GM21526 (cell line): Measurements from ENCODE around the gene PGLYRP2.

Experiments
- ATAC-seq: cut with Tn5 transposase; IDR thresholded peaks from one replicate; pipeline ENCODE4 v1.9.1; 2021; ENCODE audit warnings: moderate library complexity; ENCODE audit not compliant: unreplicated experiment, low FRiP score

Gene PGLYRP2

GRCh38 chr19:15442142-15442920 lies 37.0 kb downstream of the PGLYRP2 start:
- no peak for ATAC-seq

DNA sequence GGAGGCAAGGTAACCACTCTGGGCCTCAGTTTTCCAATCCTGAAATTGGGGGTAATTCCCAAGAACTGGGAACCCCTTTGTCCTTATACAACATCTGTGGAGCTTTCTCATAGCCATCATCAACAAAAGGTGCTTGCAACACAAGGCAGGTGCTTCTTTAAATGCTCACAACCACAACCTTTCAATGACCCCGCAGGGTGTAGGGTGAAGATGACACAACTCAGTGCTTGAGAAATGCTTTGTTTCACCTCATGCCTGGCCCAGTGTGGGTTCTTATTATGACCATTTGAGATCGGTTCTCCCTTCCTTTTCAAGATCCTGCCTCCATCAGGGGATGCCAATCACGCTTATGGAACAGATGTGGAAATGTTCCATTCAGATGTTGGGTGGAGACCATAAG lies 38.0 kb downstream of the PGLYRP2 start:
- no peak for ATAC-seq

DNA sequence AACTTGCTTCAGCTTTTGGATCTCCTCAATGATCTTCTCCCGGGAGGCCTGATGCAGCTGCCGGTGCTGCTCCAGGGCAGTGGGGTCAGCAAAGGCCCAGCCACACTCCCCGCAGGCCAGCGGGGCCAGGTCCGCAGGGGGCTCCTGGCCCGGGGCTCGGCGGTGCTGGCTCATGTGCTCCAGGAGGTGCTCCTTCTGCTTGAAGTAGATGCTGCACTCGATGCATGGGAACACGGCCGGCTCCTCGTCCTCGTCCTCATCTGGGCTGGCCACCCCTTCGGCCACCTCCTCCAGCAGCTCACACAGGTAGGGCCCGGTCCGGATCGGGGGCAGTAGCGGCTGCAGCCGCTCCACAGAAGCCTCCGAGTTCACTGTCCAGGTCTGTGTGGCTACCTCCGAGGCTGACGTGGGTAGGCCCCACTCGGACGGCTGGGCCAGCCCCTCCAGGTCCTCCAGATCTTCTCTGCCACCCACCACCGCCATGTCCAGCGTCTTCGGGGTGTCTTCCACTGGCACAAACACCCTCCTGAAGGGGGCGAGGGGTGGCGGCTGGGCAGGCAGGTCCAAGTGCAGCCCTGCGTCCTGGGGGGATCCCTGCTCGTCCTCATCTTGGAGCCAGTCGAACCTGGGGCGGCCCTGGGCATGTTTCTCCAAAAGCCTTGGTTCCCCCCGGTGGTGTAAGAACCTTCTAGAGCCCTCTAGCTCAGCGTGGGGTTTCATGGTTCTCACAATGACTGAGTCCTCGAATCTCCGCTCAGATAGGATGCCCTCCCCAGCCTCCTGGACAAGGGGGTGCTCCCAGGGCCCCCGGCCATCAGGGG lies 39.3 kb downstream of the PGLYRP2 start:
- no peak for ATAC-seq

DNA sequence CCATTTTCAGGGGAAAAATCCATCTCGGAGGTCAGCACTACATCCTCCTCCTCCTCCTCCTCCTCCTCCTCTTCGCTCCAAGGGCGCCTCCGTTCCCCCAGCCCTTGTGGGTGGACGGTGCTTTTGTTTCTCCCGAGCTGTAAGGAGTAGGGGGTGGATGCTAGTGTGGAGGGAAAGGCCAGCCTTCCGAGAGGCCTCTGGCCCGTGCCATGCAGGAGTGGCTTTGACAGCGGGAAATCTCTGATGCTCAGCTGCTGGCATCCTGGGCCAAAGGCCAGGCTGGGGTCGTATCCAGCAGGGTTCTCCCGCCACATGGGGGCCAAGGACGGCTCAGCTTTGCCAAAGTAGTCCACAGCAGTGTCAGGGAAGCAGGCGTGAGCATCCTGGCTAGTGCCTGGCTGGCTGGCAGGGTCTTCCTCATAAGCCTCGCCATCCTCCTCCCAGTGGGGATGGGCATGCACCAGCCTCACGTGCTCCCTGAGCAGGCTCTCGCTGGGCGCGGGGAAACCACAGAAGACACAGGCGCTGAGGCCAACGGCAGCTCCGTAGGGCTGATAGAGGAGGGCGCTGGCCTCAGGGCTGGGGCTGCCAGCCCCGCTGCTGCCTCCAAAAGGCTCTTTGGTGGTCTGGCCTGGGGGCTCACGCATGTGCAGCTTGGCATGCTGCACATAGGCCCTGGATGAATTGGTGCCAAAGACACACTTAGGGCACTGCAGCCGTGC lies 40.1 kb downstream of the PGLYRP2 start:
- no peak for ATAC-seq

- ATAC-seq, result no peak
These were observed 40.7 kb downstream of the PGLYRP2 start for GRCh38 chr19:15438577-15438976.

DNA sequence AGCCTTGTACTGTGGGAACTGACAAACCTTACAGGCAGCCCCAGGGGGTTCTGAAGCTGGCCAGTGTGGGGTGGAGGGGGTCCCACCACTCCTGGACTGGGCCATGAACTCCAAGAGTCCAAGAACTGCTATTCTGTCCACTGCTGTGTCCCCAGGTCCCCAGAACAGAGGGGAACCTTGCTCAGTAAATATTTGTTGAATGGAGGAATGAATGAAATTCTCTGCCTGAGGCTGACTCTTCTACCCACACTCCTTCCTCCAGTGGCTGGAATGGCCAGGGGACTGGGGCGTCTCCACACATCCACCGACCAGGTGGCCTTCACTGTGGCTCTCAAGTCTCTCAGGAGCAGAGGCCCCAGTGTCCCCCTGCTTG lies 41.2 kb downstream of the PGLYRP2 start:
- ATAC-seq, result no peak

DNA sequence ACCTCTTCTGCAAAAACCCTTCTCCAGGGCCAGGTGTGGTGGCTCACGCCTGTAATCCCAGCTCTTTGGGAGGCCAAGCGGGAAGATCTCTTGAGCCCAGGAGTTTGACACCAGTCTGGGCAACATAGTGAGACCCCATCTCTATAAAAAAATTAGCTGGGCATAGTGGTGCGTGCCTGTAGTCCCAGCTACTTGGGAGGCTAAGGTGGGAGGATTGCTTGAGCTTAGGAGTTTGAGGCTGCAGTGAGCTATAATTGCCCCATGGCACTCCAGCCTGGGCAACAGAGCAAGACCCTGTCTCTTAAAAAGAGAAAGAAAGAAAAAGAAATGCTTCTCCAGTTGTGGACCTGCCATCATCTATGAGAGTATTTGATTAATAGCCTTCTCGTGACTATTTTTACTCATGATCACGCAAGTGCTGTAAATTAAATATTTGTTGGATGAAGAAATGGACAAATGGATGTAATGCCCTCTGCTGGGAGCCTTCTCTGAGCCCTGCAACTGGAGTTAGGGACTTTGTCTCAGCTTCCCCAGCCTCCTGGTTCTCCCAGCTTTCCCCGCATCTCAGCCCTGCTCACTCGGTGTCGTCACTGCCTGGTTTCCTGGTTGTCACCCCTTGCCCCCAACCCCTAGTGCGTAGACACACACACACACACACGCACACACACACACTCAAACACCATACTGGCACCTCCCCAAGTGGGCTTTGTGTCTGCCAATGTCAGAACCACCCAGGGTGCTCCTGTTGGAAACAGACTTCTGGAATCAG lies 41.8 kb downstream of the PGLYRP2 start:
- no peak for ATAC-seq

- no peak for ATAC-seq
These were observed 42.5 kb downstream of the PGLYRP2 start for GRCh38 chr19:15436826-15437110.

DNA sequence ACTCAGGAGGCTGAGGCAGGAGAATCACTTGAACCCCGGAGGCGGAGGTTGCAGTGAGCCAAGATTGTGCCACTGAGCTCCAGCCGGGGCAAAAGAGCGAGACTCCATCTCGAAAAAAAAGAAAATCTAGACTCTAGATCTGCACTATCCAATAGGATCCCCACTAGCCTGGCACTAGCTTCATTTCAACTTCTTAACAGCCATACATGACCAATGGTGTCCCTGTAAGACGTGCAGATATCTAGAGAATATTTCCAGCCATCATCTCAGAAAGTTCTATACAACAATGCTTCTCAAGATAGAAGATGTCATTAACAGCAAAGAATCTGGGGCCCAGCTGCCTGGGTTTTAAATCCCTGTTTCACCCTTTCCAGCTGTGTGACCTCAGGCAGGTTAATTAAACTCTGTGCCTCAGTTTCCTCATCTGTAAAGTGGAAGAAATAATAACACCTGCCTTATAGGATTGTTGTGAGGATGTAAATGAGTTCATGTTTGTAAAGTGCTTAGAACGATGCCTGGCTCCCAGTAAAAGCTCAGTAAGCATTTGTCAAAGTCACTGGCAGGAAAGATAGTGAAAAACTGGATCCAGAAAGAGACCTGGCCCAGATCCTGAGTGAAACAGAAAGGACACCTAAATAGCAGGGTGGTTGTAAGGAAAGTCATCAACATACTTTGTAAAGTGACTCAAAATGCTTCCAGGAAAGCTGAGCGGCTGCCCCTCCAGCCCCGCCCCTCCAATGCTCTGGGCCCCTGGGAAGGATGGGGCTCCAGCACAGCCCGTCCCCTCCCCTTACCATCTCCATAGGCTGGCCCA lies 43.1 kb downstream of the PGLYRP2 start:
- no peak for ATAC-seq

- no peak for ATAC-seq
These were observed 45.7 kb downstream of the PGLYRP2 start for GRCh38 chr19:15433519-15434069.

- ATAC-seq, result peak; percentile 41
These were observed 46.4 kb downstream of the PGLYRP2 start for GRCh38 chr19:15432629-15433518.

DNA sequence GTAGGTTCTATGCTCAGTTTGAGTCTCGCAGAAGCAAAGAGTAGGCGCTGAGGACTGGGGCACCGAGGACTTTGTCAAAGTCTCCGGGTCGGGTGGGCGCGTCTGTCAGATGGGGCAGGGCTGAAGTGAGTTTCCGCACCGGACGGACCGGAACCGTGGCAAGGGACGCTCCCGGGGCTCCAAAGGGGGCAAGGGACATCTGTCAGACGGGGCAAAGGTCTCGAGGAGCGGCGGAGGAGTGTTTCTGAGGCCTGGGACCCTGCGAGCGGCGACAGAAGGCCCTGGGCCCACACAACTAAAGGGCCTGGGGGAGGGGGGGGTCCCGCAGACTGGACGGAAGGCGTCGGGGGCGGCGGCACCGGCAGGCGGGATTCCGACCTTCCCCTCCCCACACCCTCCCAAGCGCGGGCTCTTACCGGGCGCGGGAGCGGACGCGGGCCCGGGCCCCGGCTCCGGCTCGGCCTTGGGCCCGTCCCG lies 47.2 kb downstream of the PGLYRP2 start:
- ATAC-seq, result peak; percentile 5

GRCh38 chr19:15431396-15432017 lies 47.8 kb downstream of the PGLYRP2 start:
- ATAC-seq, result no peak

- no peak for ATAC-seq
These were observed 48.7 kb downstream of the PGLYRP2 start for GRCh38 chr19:15430526-15431120.

DNA sequence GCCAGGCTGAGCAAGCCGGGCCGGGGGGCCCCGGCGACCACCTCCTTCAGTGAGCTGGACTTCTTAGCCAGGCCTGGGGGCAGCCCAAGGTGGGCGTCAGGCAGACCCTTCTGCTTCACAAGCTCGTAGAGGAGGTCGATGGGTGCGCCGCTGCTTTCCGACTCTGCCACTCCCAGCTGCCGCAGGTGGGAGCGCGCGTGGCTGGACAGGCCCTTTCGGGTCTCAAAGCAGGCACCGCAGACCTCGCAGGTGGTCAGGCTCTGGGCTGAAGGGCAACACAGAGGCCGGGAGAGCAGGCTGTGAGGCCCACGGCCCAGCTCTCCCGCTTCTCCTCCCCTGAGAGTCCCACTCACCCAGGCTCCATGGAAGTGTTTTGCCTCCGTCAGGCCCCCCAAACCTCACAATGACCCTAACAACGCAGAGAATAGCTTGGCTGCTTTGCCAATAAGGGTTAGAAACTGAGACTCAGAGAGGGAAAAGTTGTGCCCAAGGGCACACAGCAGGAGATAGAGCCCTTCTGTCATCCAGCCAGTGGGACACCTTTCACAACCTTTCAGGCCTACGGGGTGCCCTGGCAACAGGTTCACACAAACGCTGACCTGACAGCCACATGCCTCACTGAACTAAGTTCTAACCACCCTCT lies 49.4 kb downstream of the PGLYRP2 start:
- no peak for ATAC-seq

- no peak for ATAC-seq
These were observed 50.1 kb downstream of the PGLYRP2 start for GRCh38 chr19:15428956-15429824.
